MCF 10A (cell line): Measurements from ENCODE around the gene ZC3HAV1. TPM values are rescaled to one million over a fixed set of nuclear protein-coding genes. Genes with fewer than 3 reads are reported as not detected.
"Not testable (repeated sequence)": the region's sequence is repeated elsewhere in the genome, so short reads cannot be mapped to it uniquely, and the experiment has no call there.

Experiments used
- BruUV-seq: library from RNA; stranded (reverse); fragments of 400-500 nt; replicated peaks from 2 replicates; lab custom pipeline; 2021; lab: Mats Ljungman, UMichigan
- CTCF ChIA-PET: fragments of 300-600 bp; sonication (Branson Sonifier 250); formaldehyde crosslinking; extraction: SDS; loops from one replicate; lab custom pipeline; 2021; ENCODE audit warnings: antibody characterized with exemption, inconsistent platforms; lab: Yijun Ruan, JAX
- POLR2A ChIA-PET: fragments of 300-600, 350-650 bp; sonication (Branson Sonifier 250); formaldehyde crosslinking; extraction: SDS; loops from one replicate; lab custom pipeline; 2020; ENCODE audit warnings: antibody characterized with exemption, inconsistent platforms; lab: Yijun Ruan, JAX
- DNase-seq: peaks from one replicate; pipeline ENCODE4 v3.0.0-alpha.2; 2018; ENCODE audit not compliant: unreplicated experiment
- H3K27ac Mint-ChIP-seq: one replicate; pipeline ENCODE4 v1.8.0; 2022; ENCODE audit warnings: mild to moderate bottlenecking, low read depth, mixed read lengths; ENCODE audit not compliant: unreplicated experiment
- H3K27me3 Mint-ChIP-seq: one replicate; pipeline ENCODE4 v1.8.0; 2022; ENCODE audit warnings: mixed read lengths; ENCODE audit not compliant: insufficient read depth, unreplicated experiment
- H3K36me3 Mint-ChIP-seq: one replicate; pipeline ENCODE4 v1.8.0; 2022; ENCODE audit warnings: mild to moderate bottlenecking, moderate library complexity, mixed read lengths; ENCODE audit not compliant: insufficient read depth, unreplicated experiment
- H3K4me1 Mint-ChIP-seq: one replicate; pipeline ENCODE4 v1.8.0; 2022; ENCODE audit warnings: mixed read lengths; ENCODE audit not compliant: insufficient read depth, unreplicated experiment
- H3K4me3 Mint-ChIP-seq: one replicate; pipeline ENCODE4 v1.8.0; 2022; ENCODE audit warnings: mild to moderate bottlenecking, moderate library complexity, mixed read lengths; ENCODE audit not compliant: unreplicated experiment
- H3K9me3 Mint-ChIP-seq: one replicate; pipeline ENCODE4 v1.8.0; 2022; ENCODE audit warnings: mixed read lengths; ENCODE audit not compliant: unreplicated experiment
- intact Hi-C: fragments of 100-400 bp; cut with micrococcal nuclease; formaldehyde crosslinking; loops from 2 replicates; pipeline ENCODE4 v1.14.1; 2022
- total RNA-seq: library from RNA; stranded (reverse); gene quantifications from 2 replicates; pipeline ENCODE4 v1.2.3, GENCODE V29; 2022
- TF ChIP-seq, protein P1 (sequence below): fragments of 200-600 bp; IDR thresholded peaks from one replicate; pipeline ENCODE4 v1.8.0; 2022; ENCODE audit warnings: antibody characterized with exemption, mild to moderate bottlenecking; ENCODE audit not compliant: unreplicated experiment

ZC3HAV1 gene
- total RNA-seq, 1 experiment from 2014 or later: 14.2 TPM

DNA sequence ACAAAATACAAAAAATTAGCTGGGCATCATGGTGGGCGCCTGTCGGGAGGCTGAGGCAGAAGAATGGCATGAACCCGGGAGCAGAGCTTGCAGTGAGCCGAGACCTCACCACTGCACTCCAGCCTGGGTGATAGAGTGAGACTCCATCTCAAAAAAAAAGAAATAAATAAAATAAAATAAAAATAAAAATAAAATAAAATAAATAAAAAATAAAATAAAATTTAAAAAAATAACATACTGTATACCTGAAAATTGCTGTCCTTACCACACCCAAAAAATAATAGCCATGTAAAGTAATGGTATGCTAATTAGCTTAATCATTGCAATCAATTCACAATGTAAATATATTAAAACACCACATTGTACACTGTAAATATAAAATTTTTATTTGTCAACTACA lies 77.0 kb downstream of the ZC3HAV1 start:
- peaks cover 51% of the 10 kb centered on the region for H3K36me3 Mint-ChIP-seq
- DNase-seq: no peak
- no peak overlapping the region for H3K27ac Mint-ChIP-seq
- H3K9me3 Mint-ChIP-seq: no peaks in the 10 kb centered on the region
- H3K4me1 Mint-ChIP-seq: peaks cover 19% of the 10 kb centered on the region
- ChIA-PET CTCF (interaction anchor here (4.5 kb wide), 1 partner anchor 15 kb away, joined by 34 read pairs; no protein-coding TSS in a partner anchor), POLR2A (interaction anchor here (0.6 kb wide), 1 partner anchor 400 kb away, joined by 3 read pairs; no protein-coding TSS in a partner anchor)
- BruUV-seq: no TSS peak
- no peaks in the 10 kb centered on the region for H3K27me3 Mint-ChIP-seq
- TF ChIP-seq, protein P1, sequence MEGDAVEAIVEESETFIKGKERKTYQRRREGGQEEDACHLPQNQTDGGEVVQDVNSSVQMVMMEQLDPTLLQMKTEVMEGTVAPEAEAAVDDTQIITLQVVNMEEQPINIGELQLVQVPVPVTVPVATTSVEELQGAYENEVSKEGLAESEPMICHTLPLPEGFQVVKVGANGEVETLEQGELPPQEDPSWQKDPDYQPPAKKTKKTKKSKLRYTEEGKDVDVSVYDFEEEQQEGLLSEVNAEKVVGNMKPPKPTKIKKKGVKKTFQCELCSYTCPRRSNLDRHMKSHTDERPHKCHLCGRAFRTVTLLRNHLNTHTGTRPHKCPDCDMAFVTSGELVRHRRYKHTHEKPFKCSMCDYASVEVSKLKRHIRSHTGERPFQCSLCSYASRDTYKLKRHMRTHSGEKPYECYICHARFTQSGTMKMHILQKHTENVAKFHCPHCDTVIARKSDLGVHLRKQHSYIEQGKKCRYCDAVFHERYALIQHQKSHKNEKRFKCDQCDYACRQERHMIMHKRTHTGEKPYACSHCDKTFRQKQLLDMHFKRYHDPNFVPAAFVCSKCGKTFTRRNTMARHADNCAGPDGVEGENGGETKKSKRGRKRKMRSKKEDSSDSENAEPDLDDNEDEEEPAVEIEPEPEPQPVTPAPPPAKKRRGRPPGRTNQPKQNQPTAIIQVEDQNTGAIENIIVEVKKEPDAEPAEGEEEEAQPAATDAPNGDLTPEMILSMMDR: no peak
- intact Hi-C loops: no loop called here
- H3K4me3 Mint-ChIP-seq: no peak overlapping the region

DNA sequence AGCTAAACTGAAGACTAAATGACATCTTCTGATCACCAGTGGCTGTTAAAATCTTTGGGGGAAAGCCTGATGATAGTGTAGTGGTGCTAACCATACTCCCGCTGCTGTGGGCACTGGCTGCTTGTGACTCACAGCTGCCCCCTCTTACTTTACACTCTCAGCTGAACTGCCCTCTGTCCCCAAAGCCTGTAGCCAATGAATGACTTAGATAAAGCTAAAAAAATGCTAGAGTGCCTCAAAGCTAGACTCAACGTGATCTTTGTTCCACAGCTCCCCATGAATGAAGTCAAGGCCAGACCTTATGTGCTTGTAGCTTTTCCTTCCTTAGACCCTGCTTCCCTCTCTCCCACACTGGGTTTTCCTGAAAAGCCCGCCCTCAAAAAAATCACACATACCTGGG lies 80.2 kb downstream of the ZC3HAV1 start:
- BruUV-seq: no TSS peak
- DNase-seq: no peak
- H3K9me3 Mint-ChIP-seq: no peaks in the 10 kb centered on the region
- ChIA-PET CTCF (interaction anchor here (4.5 kb wide), 1 partner anchor 12 kb away, joined by 34 read pairs; no protein-coding TSS in a partner anchor), POLR2A (interaction anchor here (0.5 to 1.0 kb wide), 2 partner anchors 202 to 245 kb away, joined by 3 read pairs; partner anchors contain the start of gene UBN2)
- H3K36me3 Mint-ChIP-seq: peaks cover 75% of the 10 kb centered on the region
- no peak overlapping the region for H3K4me3 Mint-ChIP-seq
- no peak overlapping the region for H3K27ac Mint-ChIP-seq
- TF ChIP-seq, protein P1: no peak
- intact Hi-C loops: no loop called here
- peaks cover 8% of the 10 kb centered on the region for H3K4me1 Mint-ChIP-seq
- no peaks in the 10 kb centered on the region for H3K27me3 Mint-ChIP-seq

DNA sequence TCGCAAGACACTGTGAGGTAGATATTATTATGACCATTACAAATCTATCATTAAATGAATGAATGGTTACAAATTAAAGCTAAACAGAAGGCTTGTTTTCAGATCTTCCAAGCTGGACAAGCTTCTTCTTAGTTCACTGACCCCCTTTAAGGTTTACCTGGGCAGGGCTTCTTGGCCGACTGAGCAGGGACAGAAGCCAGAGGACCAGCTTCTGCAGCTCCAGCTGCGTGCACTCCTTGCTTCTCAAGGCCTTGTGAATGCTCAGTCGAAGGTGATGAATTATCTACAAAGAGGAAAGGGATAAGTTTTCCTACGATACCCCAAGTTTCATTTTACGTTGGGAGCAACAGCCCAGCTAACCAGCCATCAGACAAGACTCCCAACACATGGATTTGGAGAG lies 83.0 kb downstream of the ZC3HAV1 start:
- Mint-ChIP-seq H3K36me3 (peaks cover 82% of the 10 kb centered on the region), H3K9me3 (no peaks in the 10 kb centered on the region), H3K4me1 (no peaks in the 10 kb centered on the region), H3K27me3 (no peaks in the 10 kb centered on the region), H3K4me3 (no peak overlapping the region), H3K27ac (no peak overlapping the region)
- no TSS peak for BruUV-seq
- POLR2A ChIA-PET: no interaction called here
- DNase-seq: no peak
- intact Hi-C loops: no loop called here
- TF ChIP-seq, protein P1: no peak
- CTCF ChIA-PET: interaction anchor here (0.6 to 3.4 kb wide), 6 partner anchors 9 to 73 kb away, joined by 3 to 20 read pairs (median 3); no protein-coding TSS in a partner anchor

DNA sequence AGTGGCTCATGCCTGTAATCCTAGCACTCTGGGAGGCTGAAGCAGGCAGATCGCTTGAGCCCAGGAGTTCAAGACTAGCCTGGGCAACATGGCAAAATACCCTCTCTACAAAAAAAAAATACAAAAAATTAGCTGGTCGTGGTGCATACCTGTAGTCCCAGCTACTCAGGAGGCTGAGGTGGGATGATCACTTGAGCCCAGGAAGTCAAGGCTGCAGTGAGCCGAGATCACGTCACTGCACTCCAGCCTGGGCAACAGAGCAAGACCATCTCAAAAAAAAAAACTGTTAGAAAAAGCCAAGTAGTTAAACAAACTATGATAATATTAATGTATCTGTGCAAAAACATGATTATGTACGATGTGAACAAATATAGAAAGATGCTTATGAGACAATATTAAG lies 83.7 kb downstream of the ZC3HAV1 start:
- peaks cover 79% of the 10 kb centered on the region for H3K36me3 Mint-ChIP-seq
- H3K27ac Mint-ChIP-seq, H3K9me3 Mint-ChIP-seq, H3K4me3 Mint-ChIP-seq, BruUV-seq, H3K4me1 Mint-ChIP-seq, intact Hi-C loops, H3K27me3 Mint-ChIP-seq, DNase-seq: not testable (repeated sequence)
- ChIA-PET POLR2A (interaction anchor here (0.6 to 2.0 kb wide), 2 partner anchors 9 to 33 kb away, joined by 3 to 4 read pairs; no protein-coding TSS in a partner anchor), CTCF (interaction anchor here (0.6 to 3.4 kb wide), 4 partner anchors 9 to 62 kb away, joined by 3 to 20 read pairs (median 5); no protein-coding TSS in a partner anchor)
